Thymus (tissue), 11 donors: ENCODE data around the gene MAD1L1. TPM values are rescaled to one million over a fixed set of nuclear protein-coding genes. Genes with fewer than 3 reads are reported as not detected.
"Not testable (repeated sequence)": the region's sequence is repeated elsewhere in the genome, so short reads cannot be mapped to it uniquely, and the experiment has no call there.

ENCODE experiments used
- DNase-seq, 9 donors: peaks; one replicate each; pipeline ENCODE4 v3.0.0-alpha.2; 2013; ENCODE audit warnings: low spot score in 9 of 9, low read depth in 6 of 9, missing footprints in 1 of 9
- H3K27ac ChIP-seq, 2 donors: one replicate each; pipeline ENCODE4 v1.5.1; 2013; ENCODE audit warnings: control low read depth in 1 of 2, low read depth in 1 of 2, low read length in 1 of 2, mild to moderate bottlenecking in 1 of 2, moderate library complexity in 1 of 2
- H3K27me3 ChIP-seq, 2 donors: one replicate each; pipeline ENCODE4 v1.5.1; 2013; ENCODE audit warnings: low read length in 1 of 2; ENCODE audit not compliant: control insufficient read depth in 2 of 2, insufficient read depth in 1 of 2
- H3K36me3 ChIP-seq, 2 donors: one replicate each; pipeline ENCODE4 v1.5.1; 2013; ENCODE audit warnings: low read length in 1 of 2, mild to moderate bottlenecking in 1 of 2, moderate library complexity in 1 of 2; ENCODE audit not compliant: control insufficient read depth in 2 of 2, insufficient read depth in 2 of 2
- H3K4me1 ChIP-seq, 2 donors: one replicate each; pipeline ENCODE4 v1.5.1; 2013; ENCODE audit warnings: low read length in 2 of 2; ENCODE audit not compliant: control insufficient read depth in 2 of 2, insufficient read depth in 2 of 2
- H3K4me3 ChIP-seq, 2 donors: one replicate each; pipeline ENCODE4 v1.5.1; 2013; ENCODE audit warnings: low read length in 2 of 2, control low read depth in 1 of 2, mild to moderate bottlenecking in 1 of 2
- H3K9me3 ChIP-seq, 2 donors: one replicate each; pipeline ENCODE4 v1.5.1; 2013; ENCODE audit warnings: low read length in 1 of 2, mild to moderate bottlenecking in 1 of 2; ENCODE audit not compliant: control insufficient read depth in 2 of 2, insufficient read depth in 1 of 2
- WGBS: extraction: QIAGEN DNeasy Blood & Tissue Kit; methylation state at CpG from one replicate; pipeline ENCODE4 v1.1.7; 2013; 5-methylcytosine and 5-hydroxymethylcytosine counted together
- polyA plus RNA-seq: library from polyadenylated mRNA; stranded (reverse); fragments of 200-250 nt; gene quantifications from one replicate; pipeline ENCODE4 v1.2.3, GENCODE V29; 2013
- total RNA-seq: library from RNA; stranded (reverse); fragments of 120-200 nt; gene quantifications from one replicate; pipeline ENCODE4 v1.2.4, GENCODE V29; 2013
- donor health status: healthy.

MAD1L1 gene
- total and polyA plus RNA-seq, 2 donors = 93.3 to 103 TPM

DNA sequence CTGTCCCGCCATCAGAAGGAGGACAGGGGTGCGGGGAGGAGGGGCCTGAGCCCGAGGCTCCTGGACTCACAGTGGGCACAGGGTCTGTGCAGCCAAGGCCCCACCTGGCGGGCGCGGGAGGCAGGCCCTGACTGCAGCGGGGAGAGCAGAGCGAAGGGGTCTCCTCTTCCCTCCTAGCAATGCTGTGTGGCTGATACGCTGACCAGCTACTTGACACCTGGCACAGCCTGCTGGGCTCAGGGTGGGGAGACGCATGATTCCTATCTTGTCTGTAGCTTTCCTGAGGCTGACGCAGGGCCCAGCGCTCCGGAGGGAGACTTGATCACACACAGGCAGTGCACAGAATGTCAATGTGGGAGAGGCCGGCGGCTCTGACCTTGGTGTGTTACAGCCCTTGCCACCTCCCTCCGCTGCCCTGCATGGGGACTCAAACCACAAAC lies 387.8 kb downstream of the MAD1L1 start:
- Histone ChIP-seq H3K27me3 (no peaks in the 10 kb centered on the region), H3K4me1 (peaks cover 0 to 12% of the 10 kb centered on the region in 2 donors), H3K36me3 (peaks cover 9 to 60% of the 10 kb centered on the region in 2 donors), H3K27ac (no peak overlapping the region), H3K4me3 (no peak overlapping the region), H3K9me3 (no peaks in the 10 kb centered on the region)
- WGBS = 97% methylated on average over 16 of the region's 16 CpGs
- no peak for DNase-seq

DNA sequence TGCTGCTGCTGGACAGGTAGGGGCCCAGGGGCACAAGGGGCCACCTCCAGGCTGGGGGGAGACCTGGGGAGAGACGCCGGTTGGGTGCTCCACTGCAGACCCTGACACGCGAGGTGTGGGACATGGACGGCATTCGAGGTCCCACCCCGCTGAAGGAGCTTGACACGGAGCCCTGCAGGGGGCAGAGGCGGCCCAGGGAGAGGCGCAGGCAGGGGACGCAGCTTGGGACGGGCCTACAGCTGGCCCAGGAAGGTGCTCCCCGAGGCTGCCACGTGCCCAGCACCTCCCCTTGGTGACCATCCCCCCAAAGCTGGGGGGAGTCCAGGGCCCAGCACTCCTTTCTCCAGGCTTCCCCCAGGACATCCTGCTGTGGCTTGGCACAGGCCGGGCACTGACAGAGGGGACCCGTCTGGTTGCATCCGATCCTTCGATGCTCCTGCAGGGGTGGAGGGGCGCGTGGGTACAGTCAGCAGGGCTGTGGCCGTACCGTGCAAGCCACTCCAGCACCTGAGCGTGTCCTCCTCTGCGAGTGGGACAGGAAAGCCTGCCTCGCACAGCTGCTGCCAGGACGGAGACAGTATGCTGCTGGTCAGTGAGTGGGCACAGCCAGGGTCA lies 388.3 kb downstream of the MAD1L1 start:
- WGBS = 92% methylated on average over 26 of the region's 26 CpGs
- no peaks in the 10 kb centered on the region for H3K9me3 ChIP-seq
- H3K4me3 ChIP-seq = no peak overlapping the region
- no peak overlapping the region for H3K27ac ChIP-seq
- no peak for DNase-seq
- H3K27me3 ChIP-seq = no peaks in the 10 kb centered on the region
- peaks cover 0 to 12% of the 10 kb centered on the region in 2 donors for H3K4me1 ChIP-seq
- peaks cover 9 to 60% of the 10 kb centered on the region in 2 donors for H3K36me3 ChIP-seq

DNA sequence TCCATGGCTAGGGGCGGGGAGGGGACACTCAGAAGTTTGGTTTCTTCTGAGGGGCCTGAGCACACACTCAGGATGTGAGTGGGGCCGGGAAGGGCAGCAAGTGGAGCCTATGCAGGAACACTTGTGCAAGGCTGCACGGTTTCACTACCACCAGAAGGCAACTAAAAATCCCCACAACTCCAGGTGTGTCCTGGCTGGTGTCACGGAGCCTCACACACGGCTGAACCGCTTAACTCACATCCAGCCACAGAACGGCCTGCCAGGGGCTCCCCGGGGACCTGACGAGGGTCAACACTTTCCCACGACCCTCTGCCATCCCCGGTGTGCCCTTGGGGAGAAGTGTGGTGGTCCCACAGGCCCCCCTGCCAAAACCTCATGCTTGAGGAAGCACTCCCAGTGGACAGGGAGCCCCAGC lies 388.8 kb downstream of the MAD1L1 start:
- Histone ChIP-seq H3K27me3 (no peaks in the 10 kb centered on the region), H3K36me3 (peaks cover 9 to 57% of the 10 kb centered on the region in 2 donors), H3K27ac (no peak overlapping the region), H3K9me3 (no peaks in the 10 kb centered on the region), H3K4me3 (no peak overlapping the region), H3K4me1 (peaks cover 0 to 12% of the 10 kb centered on the region in 2 donors)
- no peak for DNase-seq
- 70% methylated on average over 11 of the region's 11 CpGs for WGBS

DNA sequence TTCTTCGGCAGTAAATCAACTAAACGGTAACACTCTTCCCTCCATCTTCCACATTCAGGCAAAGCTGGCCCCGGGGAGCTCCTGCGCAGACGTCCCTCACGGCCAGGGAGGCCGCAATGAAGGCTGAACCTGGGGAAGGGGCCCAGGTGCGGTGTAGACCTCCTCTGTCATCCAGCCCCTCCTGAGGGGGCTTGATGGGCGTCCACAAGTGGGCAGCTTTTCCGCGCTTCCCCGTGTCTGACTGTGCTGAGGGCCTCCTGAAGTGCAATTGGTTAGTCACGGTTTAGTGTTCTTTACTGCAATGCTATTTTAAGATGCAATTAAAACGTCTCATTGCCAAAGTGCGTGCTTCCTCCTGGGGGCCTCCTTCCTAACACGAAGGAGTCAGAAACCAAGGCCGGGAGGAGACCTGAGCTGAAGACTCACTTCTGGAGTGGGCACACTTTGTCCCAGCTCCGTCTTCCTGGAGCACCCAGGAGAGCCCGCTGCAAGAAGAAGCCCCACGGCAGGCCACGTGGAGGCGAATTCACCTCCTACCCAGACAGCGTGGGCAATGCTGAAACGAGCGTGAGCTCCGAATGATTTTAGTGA lies 389.4 kb downstream of the MAD1L1 start:
- 89% methylated on average over 26 of the region's 26 CpGs for WGBS
- DNase-seq = no peak
- peaks cover 0 to 12% of the 10 kb centered on the region in 2 donors for H3K4me1 ChIP-seq
- H3K36me3 ChIP-seq = peaks cover 9 to 52% of the 10 kb centered on the region in 2 donors
- H3K27me3 ChIP-seq = no peaks in the 10 kb centered on the region
- H3K9me3 ChIP-seq = no peaks in the 10 kb centered on the region
- no peak overlapping the region for H3K27ac ChIP-seq
- no peak overlapping the region for H3K4me3 ChIP-seq

DNA sequence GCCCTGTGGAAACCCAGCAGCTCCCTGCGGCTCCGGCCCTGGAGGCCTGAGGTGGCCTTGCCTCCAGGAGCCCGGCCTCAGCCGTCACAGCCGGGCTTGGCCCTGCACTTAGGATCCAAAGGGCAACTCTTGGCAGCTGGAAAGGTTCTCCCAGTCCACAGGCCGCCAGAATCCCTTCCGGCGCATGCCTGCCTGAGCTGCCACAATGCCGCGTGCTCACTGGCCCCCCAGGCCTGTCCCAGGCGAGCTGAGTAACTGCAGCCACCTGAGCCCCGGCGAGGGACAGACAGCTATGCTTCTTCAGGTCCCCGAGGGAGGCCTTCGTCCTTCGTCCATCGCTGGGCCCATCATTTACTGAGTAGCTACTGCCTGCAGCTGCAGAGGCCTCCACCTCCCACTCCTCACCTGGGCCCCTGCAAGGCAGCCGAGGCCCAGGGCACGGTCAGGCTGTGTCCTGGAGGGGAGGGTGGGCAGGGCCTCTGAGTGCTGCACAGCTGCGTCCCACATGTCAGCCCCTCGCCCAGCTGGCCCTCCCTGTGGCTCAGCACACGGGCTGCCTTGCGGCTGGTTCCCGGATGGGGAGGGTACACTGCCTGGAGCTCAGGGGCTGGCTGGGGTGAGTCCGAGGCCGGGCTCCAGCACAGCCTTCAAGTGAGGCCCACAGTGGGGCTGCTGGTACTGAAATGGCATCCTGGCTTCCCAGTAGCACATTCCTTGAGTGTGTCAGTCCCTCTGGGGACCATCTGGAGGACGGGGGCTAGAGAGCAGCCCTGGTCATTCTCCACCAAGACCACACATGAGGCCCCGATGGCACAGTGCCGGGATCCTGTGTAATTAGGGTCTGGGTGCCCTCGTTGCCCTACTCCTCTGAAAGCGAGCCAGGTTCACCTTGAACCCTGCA lies 390.2 kb downstream of the MAD1L1 start:
- no peaks in the 10 kb centered on the region for H3K27me3 ChIP-seq
- no peak overlapping the region for H3K27ac ChIP-seq
- peaks cover 9 to 50% of the 10 kb centered on the region in 2 donors for H3K36me3 ChIP-seq
- H3K4me3 ChIP-seq = no peak overlapping the region
- peaks cover 0 to 3% of the 10 kb centered on the region in 2 donors for H3K9me3 ChIP-seq
- peaks cover 0 to 12% of the 10 kb centered on the region in 2 donors for H3K4me1 ChIP-seq
- no peak for DNase-seq
- WGBS = 97% methylated on average over 31 of the region's 31 CpGs

DNA sequence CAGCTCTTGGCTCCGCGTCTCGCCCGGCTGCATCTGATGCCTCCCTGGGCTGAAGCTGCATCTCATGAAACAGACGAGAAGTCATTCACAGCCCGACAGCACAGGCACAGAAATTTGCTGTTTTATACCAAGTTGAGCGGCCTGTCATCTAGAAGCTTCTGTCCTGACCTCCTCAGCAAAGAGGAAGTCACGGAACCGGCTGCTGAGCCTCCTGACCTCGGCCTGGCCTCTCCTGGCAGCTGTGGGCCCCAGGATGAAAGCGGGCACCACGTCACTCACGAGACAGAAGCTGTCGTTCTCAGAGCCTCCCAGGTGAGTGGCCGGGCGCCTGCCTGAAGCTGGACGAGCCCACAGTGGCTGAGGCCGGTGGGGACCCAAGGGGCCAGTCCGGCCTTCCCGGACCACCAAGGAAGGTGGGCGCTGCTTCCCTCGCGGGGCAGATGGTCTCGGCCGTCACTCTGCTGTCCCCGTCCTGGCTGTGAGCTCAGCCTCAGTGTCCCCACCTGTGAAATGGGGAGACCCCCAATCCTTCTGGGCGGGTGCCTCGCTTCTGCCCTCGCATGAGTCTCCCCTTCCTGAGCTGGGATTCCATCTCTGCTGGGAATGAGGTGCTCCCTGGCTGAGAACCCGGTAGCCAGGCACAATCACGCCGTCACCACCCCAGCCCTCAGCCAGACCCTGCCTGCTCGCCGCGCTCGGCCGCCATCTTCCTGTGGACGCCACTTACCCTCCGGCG lies 391.3 kb downstream of the MAD1L1 start:
- not testable (repeated sequence) for DNase-seq, H3K9me3 ChIP-seq, H3K4me3 ChIP-seq, H3K27ac ChIP-seq, H3K27me3 ChIP-seq
- H3K36me3 ChIP-seq = peaks cover 9 to 42% of the 10 kb centered on the region in 2 donors
- H3K4me1 ChIP-seq = peaks cover 0 to 12% of the 10 kb centered on the region in 2 donors
- 92% methylated on average over 40 of the region's 40 CpGs for WGBS

DNA sequence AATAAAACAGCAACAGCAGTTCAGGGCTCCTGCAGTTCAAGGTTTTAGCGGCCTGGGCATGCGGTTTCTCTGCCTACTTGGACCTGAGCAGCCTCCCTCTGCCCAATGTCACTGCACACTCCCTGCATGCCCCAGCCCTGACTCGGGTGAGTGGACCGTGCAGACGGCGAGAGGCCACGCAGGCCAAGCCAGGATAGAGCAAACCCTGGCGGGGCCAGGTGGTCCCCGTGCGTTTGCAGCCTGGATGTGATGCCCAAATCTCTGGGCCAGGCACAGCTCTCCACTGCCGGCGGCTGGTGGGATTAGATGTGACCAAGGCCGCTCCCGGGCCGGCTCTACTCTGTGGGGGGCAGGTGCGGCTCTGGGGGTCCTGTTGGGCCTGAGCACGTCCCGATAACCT lies 392.0 kb downstream of the MAD1L1 start:
- Histone ChIP-seq H3K4me1 (peaks cover 0 to 12% of the 10 kb centered on the region in 2 donors), H3K36me3 (peaks cover 9 to 35% of the 10 kb centered on the region in 2 donors)
- 94% methylated on average over 18 of the region's 18 CpGs for WGBS
- not testable (repeated sequence) for H3K4me3 ChIP-seq, H3K27ac ChIP-seq, H3K27me3 ChIP-seq, H3K9me3 ChIP-seq, DNase-seq

DNA sequence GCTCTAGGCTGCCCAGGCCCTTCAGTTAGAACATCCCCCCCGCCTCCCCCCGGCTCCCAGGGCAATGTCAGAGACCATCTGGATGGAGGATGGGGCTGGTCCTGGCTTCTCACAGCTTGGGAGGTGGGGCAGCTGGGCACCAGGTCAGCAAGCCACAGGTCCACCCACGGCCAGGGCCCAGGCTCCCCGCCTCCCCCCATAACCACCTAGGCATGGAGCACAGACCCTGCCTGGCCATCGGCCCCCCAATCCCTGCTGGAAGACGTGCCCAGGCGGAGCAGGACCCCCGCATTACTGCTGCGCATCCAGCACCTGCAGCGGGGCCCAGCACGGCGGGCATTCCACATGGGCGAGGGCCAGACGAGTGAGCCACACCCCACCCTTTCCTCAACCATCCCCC lies 393.0 kb downstream of the MAD1L1 start:
- no peak overlapping the region for H3K27ac ChIP-seq
- H3K4me1 ChIP-seq = peaks cover 0 to 12% of the 10 kb centered on the region in 2 donors
- 91% methylated on average over 14 of the region's 14 CpGs for WGBS
- H3K27me3 ChIP-seq = no peaks in the 10 kb centered on the region
- H3K9me3 ChIP-seq = peaks cover 0 to 3% of the 10 kb centered on the region in 2 donors
- DNase-seq = no peak
- no peak overlapping the region for H3K4me3 ChIP-seq
- peaks cover 8 to 25% of the 10 kb centered on the region in 2 donors for H3K36me3 ChIP-seq
